Kidney (tissue), 14 donors: ENCODE results near the gene ZNF764. TPM values are rescaled to one million over a fixed set of nuclear protein-coding genes. Genes with fewer than 3 reads are reported as not detected.

Experiments used
- DNase-seq, 5 donors: peaks; one replicate each; pipeline ENCODE4 v3.0.0-alpha.2; 2013 to 2020
- FAIRE-seq: peaks from 2 replicates; lab custom pipeline; 2012; peaks lifted over from hg19 to GRCh38; lab: Jason Lieb, UNC
- H3K27ac ChIP-seq, 2 donors: one replicate each; pipeline ENCODE4 v1.7.0; 2013; ENCODE audit warnings: low read depth in 2 of 2, low read length in 2 of 2, inconsistent platforms in 1 of 2
- H3K27me3 ChIP-seq: one replicate; pipeline ENCODE4 v1.7.1; 2013; ENCODE audit warnings: low read length, inconsistent platforms; ENCODE audit not compliant: control insufficient read depth, insufficient read depth
- H3K36me3 ChIP-seq, 3 donors: one replicate each; pipeline versions ENCODE4 v1.7.0 to v1.7.1; 2013; ENCODE audit warnings: low read length in 3 of 3, control low read depth in 1 of 3, inconsistent platforms in 1 of 3; ENCODE audit not compliant: insufficient read depth in 3 of 3, control insufficient read depth in 2 of 3
- H3K4me1 ChIP-seq, 3 donors: one replicate each; pipeline versions ENCODE4 v1.7.0 to v1.7.1; 2013; ENCODE audit warnings: low read length in 3 of 3, inconsistent platforms in 1 of 3, low read depth in 1 of 3; ENCODE audit not compliant: control insufficient read depth in 2 of 3, insufficient read depth in 2 of 3
- H3K4me3 ChIP-seq, 3 donors: one replicate each; pipeline versions ENCODE4 v1.7.0 to v1.8.1; 2013; ENCODE audit warnings: low read length in 3 of 3, control low read depth in 1 of 3, inconsistent platforms in 1 of 3
- H3K9ac ChIP-seq, 3 donors: one replicate each; pipeline versions ENCODE4 v1.7.0 to v1.7.1; 2013; ENCODE audit warnings: low read length in 3 of 3, control low read depth in 1 of 3, inconsistent platforms in 1 of 3
- H3K9me3 ChIP-seq, 3 donors: one replicate each; pipeline versions ENCODE4 v1.7.0 to v1.7.1; 2013; ENCODE audit warnings: low read length in 3 of 3, control low read depth in 1 of 3, inconsistent platforms in 1 of 3; ENCODE audit not compliant: control insufficient read depth in 2 of 3, insufficient read depth in 1 of 3
- intact Hi-C: fragments of 100-400 bp; cut with DNase I; formaldehyde crosslinking; loops from one replicate; pipeline ENCODE4 v1.11.1; 2022
- polyA plus RNA-seq: library from polyadenylated mRNA; stranded (reverse); fragments of 350-450 nt; fragmentation: Illumina TruSeq; extraction: RNeasy Lipid Tissue Mini Kit (QIAGEN cat#74804); gene quantifications from one replicate; pipeline ENCODE4 v1.2.3, GENCODE V29; 2014; ENCODE audit warnings: low read depth, low replicate concordance; ENCODE audit not compliant: insufficient read depth
- total RNA-seq: library from RNA; stranded (reverse); fragmentation: NEBNext Ultra II Directional; extraction: Animal tissue kit (Norgen Biotek cat#: 25700); gene quantifications from one replicate; pipeline ENCODE4 v1.2.1, GENCODE V29; 2021
- TF ChIP-seq, protein P1 (sequence below): IDR thresholded peaks from 3 replicates; pipeline ENCODE4 v1.5.1; 2012; ENCODE audit warnings: mild to moderate bottlenecking, moderate library complexity, borderline replicate concordance; ENCODE audit not compliant: insufficient read depth; ENCODE audit errors: extremely low read depth
- donor health status: control.
- donor health status: control.
- donor health status: control.
- donor health status: control.
- donor health status: control.
- donor health status: DM: yes; HTN: yes; CAD: no.
- donor health status: Normal renal cell carcinoma (clear cell type).

The ZNF764 gene
- total and polyA plus RNA-seq, 2 donors from 2014 or later, result 4.4 to 11.9 TPM

- no peak overlapping the region for H3K9ac ChIP-seq
- H3K27me3 ChIP-seq, result no peaks in the 10 kb centered on the region
- peaks cover 0 to 2% (median 0%) of the 10 kb centered on the region in 3 donors for H3K4me1 ChIP-seq
- DNase-seq (no peak), FAIRE-seq (no peak)
- H3K9me3 ChIP-seq, result no peaks in the 10 kb centered on the region
- intact Hi-C loops, result no loop called here
- H3K27ac ChIP-seq, result no peak overlapping the region
- TF ChIP-seq, protein P1, sequence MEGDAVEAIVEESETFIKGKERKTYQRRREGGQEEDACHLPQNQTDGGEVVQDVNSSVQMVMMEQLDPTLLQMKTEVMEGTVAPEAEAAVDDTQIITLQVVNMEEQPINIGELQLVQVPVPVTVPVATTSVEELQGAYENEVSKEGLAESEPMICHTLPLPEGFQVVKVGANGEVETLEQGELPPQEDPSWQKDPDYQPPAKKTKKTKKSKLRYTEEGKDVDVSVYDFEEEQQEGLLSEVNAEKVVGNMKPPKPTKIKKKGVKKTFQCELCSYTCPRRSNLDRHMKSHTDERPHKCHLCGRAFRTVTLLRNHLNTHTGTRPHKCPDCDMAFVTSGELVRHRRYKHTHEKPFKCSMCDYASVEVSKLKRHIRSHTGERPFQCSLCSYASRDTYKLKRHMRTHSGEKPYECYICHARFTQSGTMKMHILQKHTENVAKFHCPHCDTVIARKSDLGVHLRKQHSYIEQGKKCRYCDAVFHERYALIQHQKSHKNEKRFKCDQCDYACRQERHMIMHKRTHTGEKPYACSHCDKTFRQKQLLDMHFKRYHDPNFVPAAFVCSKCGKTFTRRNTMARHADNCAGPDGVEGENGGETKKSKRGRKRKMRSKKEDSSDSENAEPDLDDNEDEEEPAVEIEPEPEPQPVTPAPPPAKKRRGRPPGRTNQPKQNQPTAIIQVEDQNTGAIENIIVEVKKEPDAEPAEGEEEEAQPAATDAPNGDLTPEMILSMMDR, result no peak
- H3K36me3 ChIP-seq, result peaks cover 0 to 9% (median 6%) of the 10 kb centered on the region in 3 donors
- H3K4me3 ChIP-seq, result no peak overlapping the region
These were observed 2.7 kb downstream of the ZNF764 start for GRCh38 chr16:30555315-30556124.

DNA sequence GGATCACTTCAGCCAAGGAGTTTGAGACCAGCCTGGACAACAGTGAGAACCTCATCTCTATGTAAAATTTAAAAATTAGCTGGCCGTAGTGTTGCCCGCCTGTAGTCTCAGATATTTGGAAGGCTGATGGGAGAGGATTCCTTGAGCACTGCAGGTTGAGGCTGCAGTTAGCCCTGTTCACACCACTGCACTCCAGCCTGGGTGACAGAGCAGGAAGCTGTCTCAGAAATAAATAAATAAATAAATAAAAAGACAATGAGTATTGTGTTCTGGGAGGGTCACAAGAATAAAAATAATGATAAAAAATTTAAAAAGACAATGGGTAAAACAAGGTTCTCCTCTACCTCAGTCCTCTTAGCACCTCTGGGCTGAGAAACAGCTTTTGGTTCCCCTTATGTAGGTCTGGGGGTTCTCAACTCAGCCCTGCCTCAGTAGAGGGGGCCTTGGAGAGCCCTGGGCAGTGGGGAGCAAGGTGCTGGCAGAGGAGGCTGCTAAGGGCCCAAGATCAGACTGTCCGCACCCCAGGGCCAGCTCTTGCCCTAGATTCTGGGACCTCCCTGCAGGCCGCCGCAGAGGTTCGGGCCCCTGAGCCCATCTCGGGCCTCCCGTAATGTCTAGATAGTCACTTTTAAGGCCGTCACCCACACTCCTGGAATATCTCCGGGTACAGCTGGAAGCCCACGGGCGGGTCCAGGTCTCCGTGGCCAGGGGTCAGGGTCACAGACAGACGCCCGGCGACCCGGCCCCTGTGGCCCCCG, 3.4 kb downstream of the ZNF764 start:
- Histone ChIP-seq H3K9ac (no peak overlapping the region), H3K4me3 (no peak overlapping the region), H3K9me3 (no peaks in the 10 kb centered on the region), H3K4me1 (peaks cover 0 to 2% (median 0%) of the 10 kb centered on the region in 3 donors), H3K27ac (no peak overlapping the region), H3K27me3 (no peaks in the 10 kb centered on the region), H3K36me3 (peaks cover 0 to 9% (median 6%) of the 10 kb centered on the region in 3 donors)
- TF ChIP-seq, protein P1, result no peak
- intact Hi-C loops, result no loop called here
- FAIRE-seq, result no peak
- no peak for DNase-seq

- H3K4me3 ChIP-seq, result no peak overlapping the region
- H3K36me3 ChIP-seq, result peaks cover 0 to 9% (median 6%) of the 10 kb centered on the region in 3 donors
- no peak for DNase-seq
- FAIRE-seq, result no peak
- peaks cover 0 to 2% (median 0%) of the 10 kb centered on the region in 3 donors for H3K4me1 ChIP-seq
- H3K27me3 ChIP-seq, result no peaks in the 10 kb centered on the region
- no peak overlapping the region for H3K9ac ChIP-seq
- H3K9me3 ChIP-seq, result no peaks in the 10 kb centered on the region
- H3K27ac ChIP-seq, result no peak overlapping the region
- TF ChIP-seq, protein P1, result no peak
- intact Hi-C loops, result no loop called here
These were observed 4.7 kb downstream of the ZNF764 start for GRCh38 chr16:30553393-30553899.
